Measurements from ENCODE around the gene LECT2. TPM values are rescaled to one million over a fixed set of nuclear protein-coding genes. Genes with fewer than 3 reads are reported as not detected.

LECT2 gene
- total RNA-seq, 2 donors from 2014 or later = not detected

- intact Hi-C loops (cut with DNase I) = no loop called here
- 10% methylated on average over 3 of the region's 3 CpGs for WGBS
- Histone ChIP-seq H3K9me3 (no peaks in the 10 kb centered on the region), H3K4me1 (replicated peaks) (no peaks in the 10 kb centered on the region), H3K4me3 (no peak overlapping the region), H3K36me3 (no peaks in the 10 kb centered on the region), H3K27ac (no peak overlapping the region), H3K27me3 (replicated peaks; ENCODE audit: insufficient read depth) (no peaks in the 10 kb centered on the region)
- DNase-seq (ENCODE audit: low spot score) = no peak
- no peak for TF ChIP-seq POLR2AphosphoS5 (IDR thresholded peaks at IDR 0.05)
- TF ChIP-seq CTCF (IDR thresholded peaks at IDR 0.05) = no peak
- no peak for TF ChIP-seq POLR2A (IDR thresholded peaks at IDR 0.05)
Observed at GRCh38 chr5:135901633-135902032, 53.1 kb downstream of the LECT2 start.

- no peak for DNase-seq (ENCODE audit: low spot score)
- no peaks in the 10 kb centered on the region for H3K27me3 ChIP-seq (replicated peaks; ENCODE audit: insufficient read depth)
- TF ChIP-seq CTCF (IDR thresholded peaks at IDR 0.05) (no peak), POLR2AphosphoS5 (IDR thresholded peaks at IDR 0.05) (no peak), POLR2A (IDR thresholded peaks at IDR 0.05) (no peak)
- H3K4me3 ChIP-seq = no peak overlapping the region
- WGBS = 43% methylated on average over 3 of the region's 3 CpGs
- H3K36me3 ChIP-seq = no peaks in the 10 kb centered on the region
- no peaks in the 10 kb centered on the region for H3K4me1 ChIP-seq (replicated peaks)
- no peaks in the 10 kb centered on the region for H3K9me3 ChIP-seq
- H3K27ac ChIP-seq = no peak overlapping the region
- intact Hi-C loops (cut with DNase I) = no loop called here
Observed at GRCh38 chr5:135900276-135900675, 54.5 kb downstream of the LECT2 start.

GRCh38 chr5:135898651-135899050 is 56.1 kb downstream of the LECT2 start:
- Histone ChIP-seq H3K36me3 (no peaks in the 10 kb centered on the region), H3K27ac (no peak overlapping the region), H3K9me3 (no peaks in the 10 kb centered on the region), H3K4me1 (replicated peaks) (no peaks in the 10 kb centered on the region), H3K27me3 (replicated peaks; ENCODE audit: insufficient read depth) (no peaks in the 10 kb centered on the region), H3K4me3 (no peak overlapping the region)
- TF ChIP-seq CTCF (IDR thresholded peaks at IDR 0.05) (no peak), POLR2A (IDR thresholded peaks at IDR 0.05) (no peak), POLR2AphosphoS5 (IDR thresholded peaks at IDR 0.05) (no peak)
- intact Hi-C loops (cut with DNase I) = no loop called here
- DNase-seq (ENCODE audit: low spot score) = no peak
- 95% methylated on average over 6 of the region's 6 CpGs for WGBS

Other genes with a start within 250 kb of the LECT2 start
- under 1 TPM; 0.77 to 0.85 TPM for gene SLC25A48, start 120.3 kb downstream of the LECT2 start, total RNA-seq
- not detected for gene IL9, start 59.1 kb downstream of the LECT2 start, total RNA-seq
- gene TGFBI, start 74.0 kb upstream of the LECT2 start, total RNA-seq = 10 to 100 TPM; 17.9 to 41.7 TPM
- 10 to 100 TPM; 34.2 to 37.3 TPM for gene SMAD5, start 177.9 kb upstream of the LECT2 start, total RNA-seq
- 1 to 10 TPM in 1 of 2 donors, under 1 TPM in 1; 0.36 to 1.9 TPM for gene SMIM32, start 238.2 kb upstream of the LECT2 start, total RNA-seq